Skeletal muscle satellite cell (primary cell): ENCODE results near the gene ARHGAP6.

Experiments
- H3K27me3 ChIP-seq: 2 replicates; pipeline ENCODE4 v1.7.0; 2013; ENCODE audit warnings: low read length; ENCODE audit not compliant: control insufficient read depth, insufficient read depth
- H3K36me3 ChIP-seq: 2 replicates; pipeline ENCODE4 v1.7.0; 2013; ENCODE audit warnings: mild to moderate bottlenecking, control low read depth, low read length; ENCODE audit not compliant: insufficient read depth
- H3K4me1 ChIP-seq: 2 replicates; pipeline ENCODE4 v1.7.0; 2013; ENCODE audit warnings: low read length; ENCODE audit not compliant: control insufficient read depth, insufficient read depth
- H3K4me2 ChIP-seq: 2 replicates; pipeline ENCODE4 v1.7.0; 2013; ENCODE audit warnings: mild to moderate bottlenecking, low read length
- H3K4me3 ChIP-seq: 2 replicates; pipeline ENCODE4 v1.7.0; 2013; ENCODE audit warnings: low read length
- H3K9ac ChIP-seq: 2 replicates; pipeline ENCODE4 v1.7.0; 2013; ENCODE audit warnings: mild to moderate bottlenecking, low read depth, low read length, moderate library complexity
- H3K9me3 ChIP-seq: replicated peaks from 2 replicates; pipeline ENCODE4 v1.7.0; 2013; ENCODE audit warnings: mild to moderate bottlenecking, control low read depth, low read length

ARHGAP6 gene

DNA sequence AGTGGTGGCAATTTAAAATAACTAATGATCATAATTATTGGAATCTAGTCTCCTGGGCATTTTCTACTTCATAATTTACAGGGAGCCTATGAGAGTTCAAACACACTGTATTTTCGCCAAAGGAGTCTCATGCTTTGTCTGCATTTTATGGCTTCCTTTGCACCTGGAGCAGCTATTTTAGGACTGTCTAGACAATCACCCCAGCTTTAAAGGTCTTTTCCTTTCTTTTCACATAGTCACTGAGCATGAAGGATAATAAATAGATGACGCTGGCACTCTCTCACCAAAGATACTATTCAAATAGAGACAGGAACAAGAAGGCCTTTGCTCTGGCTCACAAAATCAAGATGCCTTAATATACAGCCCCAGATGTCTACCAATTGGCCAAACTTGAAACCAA, 329.5 kb downstream of the ARHGAP6 start:
- Histone ChIP-seq H3K4me3 (no peak overlapping the region), H3K9me3 (no peaks in the 10 kb centered on the region), H3K9ac (no peak overlapping the region), H3K36me3 (no peaks in the 10 kb centered on the region), H3K27me3 (no peaks in the 10 kb centered on the region), H3K4me2 (no peak overlapping the region), H3K4me1 (peaks cover 6% of the 10 kb centered on the region)

DNA sequence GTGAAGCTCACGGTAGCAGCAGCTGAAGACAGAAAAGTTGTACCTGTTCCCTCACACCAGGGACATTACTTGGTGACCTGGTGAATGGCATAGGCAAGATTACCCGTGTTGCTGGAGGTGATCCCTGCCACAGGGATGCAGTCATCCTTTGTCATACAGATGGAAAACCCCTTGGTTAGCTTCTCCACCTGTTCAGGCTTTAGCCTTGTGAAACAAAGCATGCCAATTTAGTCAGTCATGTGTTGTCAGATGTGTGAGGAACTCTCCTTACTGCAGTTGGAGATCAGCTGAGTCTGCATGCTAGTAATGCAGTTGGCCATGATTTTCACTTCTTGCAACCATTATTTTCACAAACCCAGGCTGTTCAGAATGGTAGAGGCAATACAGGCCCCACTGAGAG, 331.6 kb downstream of the ARHGAP6 start:
- H3K27me3 ChIP-seq = no peaks in the 10 kb centered on the region
- no peak overlapping the region for H3K4me2 ChIP-seq
- H3K4me1 ChIP-seq = peaks cover 6% of the 10 kb centered on the region
- H3K36me3 ChIP-seq = no peaks in the 10 kb centered on the region
- H3K9ac ChIP-seq = no peak overlapping the region
- H3K4me3 ChIP-seq = no peak overlapping the region
- no peaks in the 10 kb centered on the region for H3K9me3 ChIP-seq

DNA sequence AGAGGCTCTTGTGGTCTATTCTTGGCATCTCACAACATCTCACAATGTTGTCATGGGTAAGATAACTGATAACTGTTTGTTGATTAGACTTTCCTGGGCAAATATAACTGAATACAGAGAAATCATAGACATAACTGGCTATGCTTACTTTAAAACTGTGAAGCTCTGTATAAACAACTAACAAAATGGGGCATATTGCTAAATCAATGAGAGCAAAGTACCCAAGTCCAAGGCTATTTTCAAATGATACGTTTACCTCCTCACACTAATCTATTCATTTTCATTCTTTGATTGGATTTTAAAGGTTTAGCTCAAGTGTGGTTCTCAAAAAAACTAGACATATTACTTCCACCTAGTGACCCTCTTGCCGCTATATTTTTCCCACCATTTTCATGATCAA, 333.9 kb downstream of the ARHGAP6 start:
- no peak overlapping the region for H3K9ac ChIP-seq
- no peaks in the 10 kb centered on the region for H3K9me3 ChIP-seq
- H3K4me1 ChIP-seq = peaks cover 10% of the 10 kb centered on the region
- H3K4me3 ChIP-seq = no peak overlapping the region
- H3K4me2 ChIP-seq = no peak overlapping the region
- H3K27me3 ChIP-seq = no peaks in the 10 kb centered on the region
- H3K36me3 ChIP-seq = no peaks in the 10 kb centered on the region

DNA sequence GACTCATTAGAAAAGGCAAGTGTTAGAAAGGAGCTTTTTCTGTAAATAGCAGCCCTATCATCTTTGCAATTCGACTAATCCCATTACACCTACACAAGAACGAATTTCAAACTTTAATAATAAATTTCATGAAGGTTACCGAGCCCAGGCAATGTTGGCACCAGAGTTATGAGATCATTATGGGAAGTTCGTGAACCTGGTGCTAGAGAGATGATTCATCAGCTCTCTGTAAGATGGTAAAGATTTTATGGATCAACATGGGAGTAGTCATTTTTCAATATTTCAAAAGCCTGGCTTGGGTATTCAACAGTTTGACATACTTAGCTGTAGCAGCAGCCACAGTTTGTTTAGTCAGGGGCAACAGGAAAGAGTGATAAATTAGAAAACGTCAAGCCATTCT, 336.7 kb downstream of the ARHGAP6 start:
- no peaks in the 10 kb centered on the region for H3K27me3 ChIP-seq
- peaks cover 2% of the 10 kb centered on the region for H3K9me3 ChIP-seq
- H3K4me3 ChIP-seq = no peak overlapping the region

DNA sequence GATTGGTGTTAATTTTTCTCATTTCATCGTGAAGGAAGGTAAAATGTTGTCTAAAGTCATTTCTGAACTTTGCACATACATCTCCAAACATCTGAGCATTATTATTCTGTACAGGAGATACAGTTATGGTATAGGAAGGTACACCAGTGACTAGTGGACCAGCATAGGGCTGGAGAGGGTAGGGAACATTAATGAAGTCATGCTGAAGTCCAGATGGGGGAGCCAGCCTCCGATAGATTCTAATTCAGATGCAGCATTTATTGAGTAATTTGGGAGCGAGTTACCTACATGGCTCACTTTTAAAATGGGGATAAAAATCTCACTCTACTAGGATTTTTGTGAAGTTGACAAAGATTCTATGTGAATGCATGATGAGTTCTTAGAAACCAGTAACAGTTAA, 337.6 kb downstream of the ARHGAP6 start:
- H3K4me1 ChIP-seq = peaks cover 10% of the 10 kb centered on the region
- no peak overlapping the region for H3K4me2 ChIP-seq
- no peaks in the 10 kb centered on the region for H3K36me3 ChIP-seq
- H3K9ac ChIP-seq = no peak overlapping the region
- H3K27me3 ChIP-seq = no peaks in the 10 kb centered on the region
- H3K4me3 ChIP-seq = no peak overlapping the region
- H3K9me3 ChIP-seq = peaks cover 2% of the 10 kb centered on the region

More for the DNA sequence above, 336.7 kb downstream of the ARHGAP6 start:
- no peak overlapping the region for H3K4me2 ChIP-seq
- H3K9ac ChIP-seq = no peak overlapping the region
- H3K36me3 ChIP-seq = no peaks in the 10 kb centered on the region
- H3K4me1 ChIP-seq = peaks cover 10% of the 10 kb centered on the region

DNA sequence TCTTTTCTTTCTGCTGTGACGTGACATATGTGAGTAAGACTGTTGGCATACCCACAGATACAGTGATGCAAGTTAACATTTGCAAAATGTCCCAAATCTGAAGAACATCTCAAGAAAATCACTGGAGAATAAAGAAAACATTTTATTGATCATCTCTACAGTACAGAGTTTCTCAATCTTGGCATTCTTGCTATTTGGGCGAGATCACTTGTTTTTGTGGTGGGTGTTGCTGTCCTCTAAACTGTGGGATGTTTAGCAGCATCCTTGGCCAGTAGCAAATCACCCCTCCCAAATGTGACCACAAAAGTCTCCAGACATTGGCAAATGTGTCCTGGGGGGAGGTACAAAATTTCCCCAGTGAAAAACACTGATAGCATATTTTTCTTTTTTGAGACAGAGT, 343.7 kb downstream of the ARHGAP6 start:
- Histone ChIP-seq H3K9ac (no peak overlapping the region), H3K4me2 (no peak overlapping the region), H3K9me3 (peaks cover 2% of the 10 kb centered on the region), H3K4me1 (no peaks in the 10 kb centered on the region), H3K27me3 (no peaks in the 10 kb centered on the region), H3K4me3 (no peak overlapping the region), H3K36me3 (no peaks in the 10 kb centered on the region)

DNA sequence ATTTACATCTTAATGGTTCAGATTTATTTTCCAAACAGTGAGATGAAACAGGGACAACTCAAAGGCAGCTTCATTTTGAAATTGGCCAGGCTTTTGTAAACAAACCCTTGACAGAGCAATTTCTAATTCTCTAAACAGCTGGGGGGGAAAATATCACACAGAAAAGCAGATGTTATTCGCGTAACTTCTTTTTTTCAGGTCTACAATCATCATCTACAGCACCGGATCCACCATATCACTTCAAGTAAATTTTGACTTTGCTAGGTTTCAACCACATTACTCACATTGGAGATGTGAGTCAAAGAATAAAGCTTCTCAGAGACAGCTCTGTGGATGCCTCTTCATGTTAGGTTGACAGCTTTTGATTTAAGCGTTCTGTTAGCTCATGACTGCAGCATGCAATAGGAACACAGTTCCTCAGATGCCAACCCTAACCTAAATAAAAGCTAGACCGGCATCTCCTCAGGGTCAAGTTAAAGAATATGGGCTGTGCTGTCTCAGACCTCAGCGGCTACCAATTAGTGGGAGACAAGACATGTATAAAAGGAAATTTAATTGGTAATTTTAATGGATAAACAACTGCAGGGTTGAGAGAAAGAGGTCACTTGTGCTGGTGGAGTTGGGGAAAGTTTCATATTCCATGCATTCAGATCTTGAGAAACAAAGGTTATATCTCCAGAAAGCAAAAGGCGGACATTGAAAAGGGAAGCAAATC, 345.8 kb downstream of the ARHGAP6 start:
- H3K9ac ChIP-seq = no peak overlapping the region
- H3K27me3 ChIP-seq = no peaks in the 10 kb centered on the region
- no peak overlapping the region for H3K4me3 ChIP-seq
- peaks cover 2% of the 10 kb centered on the region for H3K9me3 ChIP-seq
- H3K4me1 ChIP-seq = no peaks in the 10 kb centered on the region
- no peak overlapping the region for H3K4me2 ChIP-seq
- H3K36me3 ChIP-seq = no peaks in the 10 kb centered on the region

DNA sequence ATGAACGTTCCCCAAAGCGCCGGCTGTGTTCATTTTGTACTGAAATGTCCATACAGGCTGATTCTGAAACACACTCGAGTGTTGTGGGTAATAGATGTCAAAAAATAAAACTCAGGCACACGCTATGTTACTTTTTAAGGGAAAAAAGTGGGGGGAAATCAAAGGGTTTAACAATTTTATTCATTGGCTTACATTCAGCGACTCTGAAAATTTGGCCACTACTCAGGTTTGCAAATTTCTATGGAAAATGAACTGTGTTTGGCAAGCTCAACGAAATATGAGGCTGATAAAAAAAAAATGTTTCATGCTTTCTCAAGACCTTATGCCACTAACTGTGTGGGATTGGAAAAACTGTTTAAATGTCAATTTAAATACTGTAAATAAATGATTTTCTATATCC, 354.0 kb downstream of the ARHGAP6 start:
- H3K4me2 ChIP-seq = no peak overlapping the region
- H3K9ac ChIP-seq = no peak overlapping the region
- H3K4me3 ChIP-seq = no peak overlapping the region
- no peaks in the 10 kb centered on the region for H3K9me3 ChIP-seq
- H3K36me3 ChIP-seq = no peaks in the 10 kb centered on the region
- H3K4me1 ChIP-seq = no peaks in the 10 kb centered on the region
- no peaks in the 10 kb centered on the region for H3K27me3 ChIP-seq

DNA sequence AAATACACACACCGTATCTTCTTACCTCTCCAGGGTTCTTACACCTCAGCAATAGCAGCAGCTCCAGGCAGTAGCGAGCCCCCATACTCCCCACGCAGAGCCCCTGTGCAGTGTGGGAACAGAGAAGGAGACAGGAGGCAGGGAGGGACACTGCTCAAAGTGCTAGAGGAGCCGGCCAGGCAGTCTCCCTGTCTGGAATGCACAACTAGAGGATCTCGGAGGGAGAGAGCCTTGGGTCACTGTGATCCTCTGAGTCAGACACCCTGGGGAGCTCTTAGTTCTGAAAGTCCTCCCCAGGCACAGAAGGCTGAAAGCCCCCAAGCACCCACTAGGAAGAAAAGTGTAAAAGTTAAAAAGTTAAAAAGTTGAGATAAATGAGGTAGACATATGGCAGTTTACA, 356.5 kb downstream of the ARHGAP6 start:
- Histone ChIP-seq H3K4me1 (no peaks in the 10 kb centered on the region), H3K9me3 (no peaks in the 10 kb centered on the region), H3K4me3 (no peak overlapping the region), H3K36me3 (no peaks in the 10 kb centered on the region), H3K9ac (no peak overlapping the region), H3K4me2 (no peak overlapping the region), H3K27me3 (no peaks in the 10 kb centered on the region)

DNA sequence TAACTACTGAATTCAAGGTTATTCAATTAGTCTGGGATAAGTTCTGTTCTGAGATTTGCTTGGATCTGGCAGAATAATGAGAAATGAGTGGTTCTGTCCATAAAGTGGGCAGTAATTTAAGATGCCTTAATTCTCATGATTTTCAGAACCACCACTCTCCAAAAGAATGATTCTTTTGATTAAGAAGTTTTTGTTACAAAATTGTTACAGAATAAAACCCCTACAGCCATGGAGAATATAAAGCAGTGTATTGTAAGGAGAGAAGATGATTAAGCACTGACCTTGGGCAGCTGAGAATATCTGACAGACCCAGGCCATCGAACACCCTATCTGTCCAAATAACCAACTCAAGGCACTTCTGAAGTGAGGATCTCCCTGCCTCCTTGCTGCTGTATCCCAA, 360.1 kb downstream of the ARHGAP6 start:
- H3K9me3 ChIP-seq = no peaks in the 10 kb centered on the region
- H3K4me2 ChIP-seq = no peak overlapping the region
- no peaks in the 10 kb centered on the region for H3K36me3 ChIP-seq
- H3K4me1 ChIP-seq = no peaks in the 10 kb centered on the region
- H3K27me3 ChIP-seq = no peaks in the 10 kb centered on the region
- H3K9ac ChIP-seq = no peak overlapping the region
- no peak overlapping the region for H3K4me3 ChIP-seq

DNA sequence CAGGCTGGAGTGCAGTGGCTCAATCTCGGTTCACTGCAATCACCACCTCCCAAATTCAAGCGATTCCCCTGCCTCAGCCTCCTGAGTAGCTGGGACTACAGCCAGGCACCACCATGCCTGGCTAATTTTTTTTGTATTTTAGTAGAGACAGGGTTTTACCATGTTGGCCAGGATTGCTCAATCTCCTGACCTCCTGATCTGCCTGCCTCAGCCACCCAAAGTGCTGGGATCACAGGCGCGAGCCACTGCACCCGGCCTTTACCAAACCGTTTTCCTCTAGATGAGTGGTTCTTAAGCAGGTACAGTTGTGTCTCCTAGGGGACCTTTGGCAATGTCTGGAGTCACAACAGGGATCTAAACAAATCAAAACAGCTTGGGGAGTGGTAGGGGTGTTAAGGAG, 360.9 kb downstream of the ARHGAP6 start:
- H3K9me3 ChIP-seq = no peaks in the 10 kb centered on the region
- H3K4me3 ChIP-seq = no peak overlapping the region
- no peaks in the 10 kb centered on the region for H3K27me3 ChIP-seq
- H3K4me1 ChIP-seq = no peaks in the 10 kb centered on the region
- H3K9ac ChIP-seq = no peak overlapping the region
- no peaks in the 10 kb centered on the region for H3K36me3 ChIP-seq
- no peak overlapping the region for H3K4me2 ChIP-seq

DNA sequence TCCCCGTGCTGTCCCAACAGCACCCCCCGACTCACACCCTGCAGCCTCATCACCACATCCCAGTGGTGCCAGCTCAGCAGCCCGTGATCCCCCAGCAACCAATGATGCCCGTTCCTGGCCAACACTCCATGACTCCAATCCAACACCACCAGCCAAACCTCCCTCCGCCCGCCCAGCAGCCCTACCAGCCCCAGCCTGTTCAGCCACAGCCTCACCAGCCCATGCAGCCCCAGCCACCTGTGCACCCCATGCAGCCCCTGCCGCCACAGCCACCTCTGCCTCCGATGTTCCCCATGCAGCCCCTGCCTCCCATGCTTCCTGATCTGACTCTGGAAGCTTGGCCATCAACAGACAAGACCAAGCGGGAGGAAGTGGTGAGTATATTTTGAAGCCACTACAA, 367.1 kb downstream of the ARHGAP6 start:
- Histone ChIP-seq H3K4me1 (no peaks in the 10 kb centered on the region), H3K4me2 (no peak overlapping the region), H3K27me3 (no peaks in the 10 kb centered on the region), H3K4me3 (no peak overlapping the region), H3K36me3 (no peaks in the 10 kb centered on the region), H3K9me3 (no peaks in the 10 kb centered on the region), H3K9ac (no peak overlapping the region)
